ENCODE results near the gene TMPRSS9.

The TMPRSS9 gene

GRCh38 chr19:2359992-2360685 is at the start of gene TMPRSS9:
Gene TMPRSS9, plus strand, starts transcription at chr19:2360265. Its CDS starts 29,521 bp downstream, at chr19:2389786.
- no peak for DNase-seq

- no peak for DNase-seq
These were observed 49.0 kb upstream of the TMPRSS9 start for GRCh38 chr19:2311093-2311492.

GRCh38 chr19:2312820-2313501 is 47.1 kb upstream of the TMPRSS9 start:
- DNase-seq = no peak

- DNase-seq = no peak
These were observed 44.8 kb upstream of the TMPRSS9 start for GRCh38 chr19:2315121-2315817.

- no peak for DNase-seq
These were observed 44.2 kb upstream of the TMPRSS9 start for GRCh38 chr19:2315818-2316353.

- no peak for DNase-seq
These were observed 42.8 kb upstream of the TMPRSS9 start for GRCh38 chr19:2317300-2317699.

GRCh38 chr19:2317756-2318155 is 42.3 kb upstream of the TMPRSS9 start:
- DNase-seq = no peak

- no peak for DNase-seq
These were observed 41.1 kb upstream of the TMPRSS9 start for GRCh38 chr19:2318923-2319322.

GRCh38 chr19:2319551-2319950 is 40.5 kb upstream of the TMPRSS9 start:
- DNase-seq = no peak

GRCh38 chr19:2320049-2320448 is 40.0 kb upstream of the TMPRSS9 start:
- no peak for DNase-seq

GRCh38 chr19:2320939-2321338 is 39.1 kb upstream of the TMPRSS9 start:
- DNase-seq = no peak

GRCh38 chr19:2321565-2322283 is 38.3 kb upstream of the TMPRSS9 start:
- DNase-seq = no peak

GRCh38 chr19:2323707-2324106 is 36.4 kb upstream of the TMPRSS9 start:
- DNase-seq = no peak

- DNase-seq = no peak
These were observed 35.7 kb upstream of the TMPRSS9 start for GRCh38 chr19:2324220-2324948.

GRCh38 chr19:2325281-2326046 is 34.6 kb upstream of the TMPRSS9 start:
- no peak for DNase-seq

GRCh38 chr19:2326699-2327360 is 33.2 kb upstream of the TMPRSS9 start:
- no peak for DNase-seq

- DNase-seq = no peak
These were observed 32.2 kb upstream of the TMPRSS9 start for GRCh38 chr19:2327773-2328400.

- peak; percentile 71 for DNase-seq
These were observed 31.5 kb upstream of the TMPRSS9 start, which contains the start of the genes LSM7 and SPPL2B for GRCh38 chr19:2328401-2329148. Gene LSM7, minus strand, starts transcription at chr19:2328586. Its CDS starts 20 bp downstream, at chr19:2328566. Gene SPPL2B, plus strand, starts transcription at chr19:2328684. Its CDS starts 26 bp downstream, at chr19:2328710.

GRCh38 chr19:2329149-2329478 is 31.0 kb upstream of the TMPRSS9 start:
- DNase-seq = no peak

GRCh38 chr19:2329501-2329916 is 30.6 kb upstream of the TMPRSS9 start:
- no peak for DNase-seq

All from NCI-H2107 (cell line).